SK-MEL-5 (cell line): Measurements from ENCODE around the gene DHX30. TPM values are rescaled to one million over a fixed set of nuclear protein-coding genes. Genes with fewer than 3 reads are reported as not detected.
A peak's percentile ranks its signal among the peaks of the same experiment; 100 is the strongest.

ENCODE experiments used
- DNase-seq: peaks from one replicate; pipeline ENCODE4 v3.0.0-alpha.2; 2016; ENCODE audit warnings: low read depth, low spot score
- in situ Hi-C: cut with HindIII; loops from 2 replicates; pipeline ENCODE4 v1.10.0; 2016; ENCODE audit warnings: low sequenced_read_pairs, high pct_unique_total_duplicates, low pct_unique_long_range_greater_than_20kb
- total RNA-seq: library from RNA; depleted of rRNA; stranded (reverse); fragments of >200 nt; shearing (Covaris generic); gene quantifications from 2 replicates; pipeline ENCODE4 v1.2.3, GENCODE V29; 2014

Gene DHX30
- total RNA-seq, 1 experiment from 2014 or later: 96.6 TPM

DNA sequence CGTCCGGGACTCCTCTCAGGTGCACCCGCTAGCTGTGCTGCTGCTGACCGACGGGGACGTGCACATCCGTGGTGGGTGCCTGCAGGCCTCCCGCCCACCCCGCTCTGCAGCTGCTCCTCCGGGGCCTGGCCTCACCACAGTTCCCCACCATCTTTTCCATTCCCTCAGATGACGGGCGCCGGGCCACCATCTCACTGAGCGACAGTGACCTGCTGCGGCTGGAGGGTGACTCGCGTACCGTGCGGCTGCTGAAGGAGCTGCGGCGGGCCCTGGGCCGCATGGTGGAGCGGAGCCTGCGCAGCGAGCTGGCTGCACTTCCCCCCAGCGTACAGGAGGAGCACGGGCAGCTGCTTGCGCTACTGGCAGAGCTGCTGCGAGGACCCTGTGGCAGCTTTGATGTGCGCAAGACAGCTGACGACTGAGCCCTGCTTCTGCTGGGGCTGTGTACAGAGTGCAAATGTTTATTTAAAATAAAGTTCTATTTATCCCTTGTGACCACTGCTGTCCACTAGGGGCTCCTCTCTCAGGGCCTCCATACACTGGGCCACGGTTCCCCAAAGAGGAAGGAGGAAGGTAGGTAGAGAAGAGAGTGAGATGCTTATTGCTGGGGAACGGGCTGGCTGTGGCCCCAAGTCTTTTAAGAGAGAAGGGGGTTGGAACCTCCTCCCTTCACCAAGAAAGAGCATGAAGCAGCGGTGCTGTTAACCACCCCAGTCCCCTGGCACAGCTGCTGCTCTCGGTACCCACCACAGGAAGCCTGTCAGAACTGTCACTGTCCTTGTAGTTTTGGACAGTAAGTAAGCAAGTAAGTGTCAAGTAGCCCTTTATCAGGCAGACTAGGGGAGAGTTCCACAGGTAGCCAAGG lies 47.0 kb downstream of the DHX30 start:
- in situ Hi-C loops: no loop called here
- peak; percentile 50 for DNase-seq

DNA sequence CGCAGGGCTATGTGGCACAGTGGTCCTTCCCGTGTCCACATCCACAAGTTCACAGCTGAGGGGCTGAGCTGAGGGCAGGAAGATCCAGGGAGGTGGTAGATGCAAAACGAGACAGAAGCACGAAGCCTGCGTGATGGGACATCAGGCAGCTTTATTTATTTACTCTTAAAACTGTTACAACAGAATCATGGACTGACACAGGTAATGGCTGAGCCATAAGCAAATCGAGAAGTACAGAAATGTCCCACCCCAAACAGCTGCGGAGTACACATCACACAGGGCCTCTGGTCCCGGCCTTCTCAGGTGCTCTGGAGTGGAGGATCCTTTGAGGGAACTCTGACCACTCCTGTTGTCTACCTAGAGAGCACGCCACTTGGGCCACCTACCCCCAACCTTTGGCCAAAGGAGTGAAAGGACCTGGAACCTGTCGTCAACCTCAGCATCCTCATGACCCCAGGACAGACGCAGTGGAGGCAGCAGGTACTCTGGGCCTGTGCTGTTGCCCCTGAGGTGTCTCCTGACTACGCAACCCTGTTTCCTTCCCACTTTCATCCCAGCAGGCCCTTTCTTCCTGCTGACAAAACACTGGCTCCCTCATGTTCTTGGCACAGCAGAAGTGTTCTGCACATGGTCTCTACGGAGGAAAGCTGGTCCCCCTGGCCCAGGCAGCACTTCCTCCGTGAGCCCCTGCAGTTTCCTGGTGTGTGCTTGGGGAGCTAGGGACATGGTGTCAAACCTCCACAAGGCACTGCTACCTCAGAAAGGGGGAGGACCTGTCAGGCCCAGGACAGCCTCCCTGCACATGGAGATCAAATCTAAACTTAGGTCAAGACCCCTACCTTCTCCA lies 47.8 kb downstream of the DHX30 start:
- in situ Hi-C loops: no loop called here
- no peak for DNase-seq

DNA sequence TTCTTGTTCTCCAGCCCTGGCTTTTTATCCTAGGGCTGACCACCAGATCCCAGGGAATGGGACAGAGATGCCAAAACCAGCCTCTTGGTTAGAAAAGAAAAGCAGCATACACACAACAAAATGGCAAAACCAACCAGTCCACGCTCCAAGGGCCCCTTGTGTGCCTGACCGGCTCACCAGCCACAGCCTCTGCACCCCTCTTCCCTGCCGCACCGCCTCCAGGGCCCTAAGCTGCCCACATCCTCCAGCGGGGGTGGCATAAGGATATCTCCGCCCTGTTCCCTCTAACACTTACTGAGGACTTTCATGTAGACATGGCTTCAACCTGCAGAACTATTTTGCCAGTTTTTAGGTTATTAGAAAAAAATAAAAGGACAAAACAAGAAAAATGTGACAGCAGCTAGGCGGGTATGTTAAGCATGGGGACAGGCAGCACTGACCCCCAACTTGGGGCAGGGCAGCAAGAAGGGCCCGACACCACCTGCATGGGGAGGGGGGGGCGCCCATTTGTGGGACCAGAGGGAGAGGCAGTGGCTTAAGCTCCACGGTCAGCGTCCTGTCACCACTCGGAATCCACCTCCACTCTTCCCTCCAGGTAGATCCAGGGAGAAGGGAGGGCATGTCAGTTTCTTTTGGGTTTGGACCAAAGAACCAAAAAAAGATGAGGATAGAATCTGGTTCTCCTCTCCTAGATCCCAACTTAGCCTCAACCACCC lies 49.1 kb downstream of the DHX30 start:
- in situ Hi-C loops: no loop called here
- DNase-seq: no peak

DNA sequence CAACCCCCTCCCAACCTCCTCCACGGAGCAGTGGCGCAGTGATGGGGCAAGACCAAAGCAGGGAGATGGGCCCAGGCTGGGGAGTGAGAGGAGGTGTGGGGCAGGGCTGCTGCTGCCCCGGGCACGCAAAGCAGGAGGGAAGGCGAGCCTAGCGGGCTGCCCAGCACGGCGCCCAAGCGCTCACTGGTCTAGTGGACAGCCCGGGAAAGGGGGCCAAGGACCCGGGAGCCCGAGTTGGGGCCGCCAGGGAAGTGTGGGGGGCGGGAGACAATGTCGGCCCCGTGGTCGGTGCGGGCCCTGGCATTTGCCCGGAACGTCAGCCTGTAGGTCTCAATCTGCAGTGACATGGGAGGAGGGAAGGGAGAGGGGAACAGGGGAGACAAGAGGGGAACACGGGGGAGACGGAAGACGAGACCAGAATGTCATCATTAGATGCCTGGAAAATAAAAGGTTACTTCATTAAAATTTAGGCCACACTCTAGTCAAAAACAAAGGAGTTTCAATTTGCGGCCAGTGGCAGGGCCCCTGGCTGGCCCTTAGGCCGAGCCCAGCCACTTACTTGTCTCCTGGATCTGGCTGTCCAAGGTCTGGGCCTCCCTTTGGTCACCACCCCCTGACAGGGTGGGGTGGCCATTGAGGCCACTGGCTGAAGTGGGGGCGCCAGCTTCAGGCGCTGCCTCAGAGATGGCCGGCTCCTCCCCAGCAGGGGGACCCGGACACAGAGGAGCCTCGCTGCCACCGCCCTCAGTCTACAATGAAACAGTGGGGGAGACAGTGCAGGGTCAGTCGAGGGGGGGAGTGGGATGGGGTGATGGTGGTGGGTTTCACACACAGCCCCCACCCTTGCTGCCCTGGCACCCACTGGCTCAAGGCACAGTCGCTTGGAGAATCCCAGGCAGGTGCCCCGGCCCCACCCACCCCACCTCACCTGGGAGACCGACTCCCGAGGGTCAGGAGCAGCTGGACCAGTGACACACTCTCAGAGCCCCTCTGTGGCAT lies 50.0 kb downstream of the DHX30 start:
- in situ Hi-C loops: no loop called here
- no peak for DNase-seq

DNA sequence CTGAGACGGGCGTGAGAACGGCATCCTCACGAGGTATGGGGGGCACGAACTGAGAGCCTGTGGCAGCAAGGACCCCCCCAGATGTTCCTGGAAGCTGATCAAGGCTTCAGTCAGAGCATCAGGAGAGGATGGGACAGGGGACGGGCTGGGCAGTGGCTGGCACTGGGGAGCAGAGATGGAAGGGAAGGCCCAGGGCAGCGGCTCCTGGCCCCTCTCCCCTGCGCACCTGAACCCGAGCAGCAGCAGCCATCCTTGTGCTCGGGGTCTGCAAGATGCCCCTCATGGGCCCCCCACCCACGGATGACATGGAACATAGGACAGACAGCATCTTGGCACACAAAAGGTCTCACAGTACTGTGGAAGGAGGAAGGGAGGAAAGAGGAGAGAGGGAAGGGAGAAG lies 51.3 kb downstream of the DHX30 start:
- DNase-seq: no peak
- in situ Hi-C loops: no loop called here

DNA sequence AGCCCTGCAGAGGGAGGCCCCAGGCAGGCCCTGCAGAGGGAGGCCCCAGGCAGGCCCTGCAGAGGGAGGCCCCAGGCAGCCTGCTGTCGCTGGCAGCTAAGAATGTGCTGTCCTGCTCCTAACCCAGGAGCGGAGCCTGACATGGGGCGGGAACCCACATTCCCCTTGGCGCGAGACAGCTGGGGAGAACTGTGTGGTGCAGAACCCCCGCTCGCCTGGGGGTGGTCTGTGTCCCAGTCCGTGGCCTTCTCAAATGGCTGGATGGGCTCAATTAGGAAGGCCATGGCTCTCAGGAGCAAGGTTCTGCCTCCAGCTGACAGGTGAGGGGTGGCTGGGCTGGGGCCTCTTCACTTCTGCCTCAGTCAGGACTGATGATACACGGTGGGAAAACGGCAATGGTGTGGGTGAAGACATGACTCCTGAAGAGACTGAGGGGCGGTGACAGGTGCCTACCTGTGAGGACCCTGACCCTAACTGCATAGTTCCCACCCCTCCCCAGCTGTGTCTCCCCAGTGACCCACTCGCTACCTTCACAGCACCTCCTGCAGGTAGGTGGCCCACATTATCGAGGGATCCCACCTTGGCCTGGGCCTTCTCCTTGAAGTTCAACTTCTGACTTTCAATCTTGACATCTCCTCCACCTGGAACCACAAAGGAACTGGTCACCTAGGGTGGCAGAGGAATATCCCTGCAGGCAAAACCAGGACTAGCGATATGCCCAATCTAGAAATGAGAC lies 52.0 kb downstream of the DHX30 start:
- DNase-seq: no peak
- in situ Hi-C loops: no loop called here

DNA sequence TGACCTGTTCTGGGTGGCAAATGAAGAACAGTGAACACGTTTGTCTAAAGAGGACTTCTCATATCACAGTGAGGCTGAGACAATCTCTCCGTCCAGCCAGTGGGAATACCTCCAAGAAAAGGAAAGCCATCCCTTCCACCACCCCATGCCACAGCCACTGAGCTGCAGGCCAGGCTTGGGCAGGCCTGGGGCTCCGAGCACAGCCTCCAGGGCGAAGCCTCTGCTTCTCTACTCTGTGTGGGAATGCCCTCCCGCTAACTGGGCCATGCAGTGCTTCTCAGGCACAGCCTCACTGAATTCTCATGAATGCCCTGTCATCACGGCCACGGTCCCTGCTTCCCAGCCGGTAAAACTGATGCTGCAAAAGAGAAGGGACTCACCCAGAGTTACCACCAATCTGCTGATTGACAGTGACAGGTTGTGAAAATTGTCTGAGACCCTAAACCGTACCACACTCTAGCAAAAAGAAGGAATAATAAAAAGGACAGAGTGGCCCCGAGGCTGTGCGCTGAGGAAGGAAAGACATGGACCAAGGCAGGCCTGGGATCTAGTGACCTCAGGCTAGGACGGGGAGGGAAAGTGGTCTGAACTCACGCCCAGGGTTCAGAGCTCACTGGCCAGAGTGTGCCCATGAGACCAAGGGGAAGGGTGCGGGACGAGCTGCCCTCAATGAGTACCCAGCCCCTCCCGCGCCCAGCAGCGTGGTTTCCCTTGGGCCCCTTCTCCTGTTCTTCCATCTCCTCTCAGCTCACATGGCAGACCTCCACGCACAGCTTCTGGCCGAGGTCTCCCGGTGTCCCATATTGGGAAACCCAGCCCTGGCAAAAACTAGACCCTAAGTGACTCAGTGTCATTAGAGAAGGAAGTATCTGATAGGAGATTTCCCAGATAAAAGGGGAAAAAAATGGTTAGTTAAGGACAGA lies 52.8 kb downstream of the DHX30 start:
- in situ Hi-C loops: no loop called here
- no peak for DNase-seq

DNA sequence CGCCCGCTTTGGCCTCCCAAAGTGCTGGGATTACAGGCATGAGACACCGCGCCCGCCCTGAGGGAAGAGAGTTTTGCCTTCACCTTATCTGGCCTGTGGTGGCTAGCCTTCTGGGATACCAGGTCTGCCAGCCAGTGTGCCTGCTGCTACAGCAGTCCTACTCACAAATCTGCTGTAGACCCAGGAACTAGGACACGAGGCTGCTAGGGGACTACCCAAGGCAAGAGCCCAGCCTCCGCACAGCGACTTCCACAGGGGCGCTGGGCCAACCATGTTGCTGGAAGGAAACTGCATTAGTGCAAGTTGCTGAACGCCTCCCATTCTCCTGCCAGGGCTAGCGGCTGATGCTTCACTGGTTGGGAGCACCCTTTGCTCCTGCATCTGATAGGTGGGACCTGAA lies 53.7 kb downstream of the DHX30 start:
- in situ Hi-C loops: no loop called here
- DNase-seq: no peak

DNA sequence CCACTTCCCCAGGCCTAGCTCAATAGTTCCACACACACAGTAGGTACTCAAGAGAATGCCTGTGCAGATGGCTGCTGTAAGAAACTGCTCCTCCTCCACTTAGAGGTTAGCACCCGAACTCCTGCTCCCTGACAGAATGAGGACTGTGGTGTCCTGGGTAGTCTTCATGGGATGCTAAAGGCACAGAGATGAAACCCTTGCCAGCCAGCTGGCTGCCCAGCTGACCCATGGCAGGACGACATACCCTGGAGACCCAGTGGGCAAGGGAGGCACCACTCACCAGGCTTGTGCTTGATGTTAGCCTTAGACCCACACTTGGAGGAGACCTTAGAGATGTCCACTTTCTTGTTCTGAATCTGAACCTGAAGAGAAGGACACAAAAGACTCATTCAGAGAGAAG lies 54.2 kb downstream of the DHX30 start:
- in situ Hi-C loops: no loop called here
- DNase-seq: no peak

DNA sequence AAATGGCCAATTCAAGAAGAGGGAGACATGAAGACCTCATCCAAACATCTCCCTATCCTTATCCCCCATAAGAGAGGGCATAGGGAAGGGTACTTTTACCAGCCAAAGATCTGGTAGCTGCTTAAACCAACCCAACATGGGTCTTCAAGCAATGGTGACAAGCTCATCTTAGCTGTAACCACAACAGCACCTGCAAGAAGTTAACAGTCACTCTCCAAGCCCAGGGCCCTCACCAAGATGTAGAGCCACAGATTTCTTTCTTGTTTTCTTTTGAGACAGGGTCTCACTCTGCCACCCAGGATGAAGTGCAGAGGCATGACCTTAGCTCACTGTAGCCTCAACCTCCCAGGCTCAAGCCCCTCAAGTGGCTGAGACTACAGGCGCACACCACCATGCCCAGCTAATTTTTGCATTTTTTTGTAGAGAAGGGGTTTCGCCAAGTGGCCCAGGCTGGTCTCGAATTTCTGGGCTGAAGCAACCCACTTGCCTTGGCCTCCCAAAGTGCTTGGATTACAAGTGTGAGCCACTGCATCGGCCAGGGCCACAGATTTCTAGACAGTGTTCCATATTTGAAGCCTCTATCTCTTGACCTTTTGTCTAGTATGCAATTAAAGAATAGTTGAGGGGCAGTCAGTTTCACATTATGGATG lies 57.1 kb downstream of the DHX30 start:
- DNase-seq: no peak
- in situ Hi-C loops: no loop called here

DNA sequence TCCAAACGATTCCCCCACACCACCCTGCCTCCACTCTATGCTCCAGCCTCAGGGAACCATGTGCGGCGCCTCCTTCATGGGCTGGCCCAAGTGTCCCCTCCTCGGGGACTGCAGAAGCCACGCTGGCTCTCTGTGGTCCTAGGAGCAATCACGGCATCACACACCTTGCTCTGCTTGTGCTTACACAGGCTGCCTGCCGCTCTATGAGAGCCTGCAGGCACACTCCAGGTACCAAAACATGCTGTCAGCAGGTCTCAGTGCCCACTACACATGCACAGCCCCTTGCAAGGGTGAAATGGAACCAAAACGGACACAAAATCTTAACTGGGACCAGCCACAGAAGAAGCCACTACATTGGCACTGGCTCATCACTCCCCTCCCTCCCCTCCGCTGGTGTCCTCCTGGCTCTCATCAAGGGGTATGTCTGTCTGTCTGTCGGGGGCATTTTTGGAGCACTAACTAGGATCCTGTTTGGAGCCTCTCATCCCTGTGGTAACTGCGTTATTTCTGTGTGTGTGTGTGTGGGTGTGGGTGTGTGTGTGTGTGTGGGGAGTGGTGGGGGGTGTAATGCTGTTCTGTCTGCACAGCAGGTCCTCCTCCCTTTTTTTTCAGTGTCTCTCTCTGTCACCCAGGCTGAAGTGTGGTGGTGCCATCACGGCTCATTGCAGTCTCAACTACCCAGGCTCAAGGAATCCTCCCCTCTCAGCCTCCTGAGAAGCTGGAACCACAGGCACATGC lies 60.6 kb downstream of the DHX30 start:
- in situ Hi-C loops: no loop called here
- DNase-seq: no peak

DNA sequence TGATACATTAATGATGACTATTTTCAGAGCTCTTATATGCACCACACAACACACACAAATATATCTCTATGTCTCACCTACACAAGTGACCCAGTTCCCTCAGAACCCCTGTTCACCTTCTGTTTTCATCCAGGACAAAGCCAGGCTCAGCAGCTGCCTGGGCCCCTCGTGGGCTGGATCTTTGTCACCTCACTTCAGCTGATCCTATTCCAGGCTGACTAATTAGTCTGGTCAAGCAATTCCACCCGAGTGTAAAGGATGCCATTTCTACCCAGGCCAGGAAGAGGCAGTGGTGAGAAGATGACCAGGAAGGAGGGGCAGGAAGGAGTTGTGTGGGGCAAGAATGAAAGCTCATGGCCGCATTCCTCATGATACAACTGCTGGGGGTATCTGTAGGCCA lies 62.3 kb downstream of the DHX30 start:
- in situ Hi-C loops: no loop called here
- DNase-seq: peak; percentile 21

DNA sequence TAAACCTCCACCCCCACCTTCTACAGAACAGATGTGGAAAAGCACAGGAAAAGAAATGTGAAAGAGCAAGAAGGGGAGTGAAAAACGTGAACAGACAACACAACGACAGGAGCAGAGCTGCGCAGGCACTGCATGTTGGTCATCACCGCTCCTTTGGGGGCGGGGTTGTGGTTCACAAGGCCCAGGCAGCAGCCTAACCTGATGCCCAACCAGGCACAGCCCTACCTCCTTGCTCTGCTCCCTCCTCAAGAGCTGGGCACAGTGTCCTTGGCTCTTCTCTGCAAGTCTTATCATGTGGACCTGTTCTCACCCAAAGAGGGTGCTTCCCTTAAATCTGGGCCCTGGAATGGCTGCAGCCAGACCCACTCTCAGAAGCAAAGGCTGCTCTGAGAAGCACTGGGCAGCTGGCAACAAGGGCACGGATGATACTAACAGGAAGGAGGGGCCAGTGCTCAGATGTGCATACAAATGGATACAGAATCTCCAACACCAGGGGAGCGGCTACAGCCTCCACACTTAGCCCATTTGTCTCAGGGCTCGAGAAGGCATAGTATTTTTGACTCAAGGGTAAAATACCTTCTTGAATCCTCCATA lies 64.6 kb downstream of the DHX30 start:
- no peak for DNase-seq
- in situ Hi-C loops: no loop called here

DNA sequence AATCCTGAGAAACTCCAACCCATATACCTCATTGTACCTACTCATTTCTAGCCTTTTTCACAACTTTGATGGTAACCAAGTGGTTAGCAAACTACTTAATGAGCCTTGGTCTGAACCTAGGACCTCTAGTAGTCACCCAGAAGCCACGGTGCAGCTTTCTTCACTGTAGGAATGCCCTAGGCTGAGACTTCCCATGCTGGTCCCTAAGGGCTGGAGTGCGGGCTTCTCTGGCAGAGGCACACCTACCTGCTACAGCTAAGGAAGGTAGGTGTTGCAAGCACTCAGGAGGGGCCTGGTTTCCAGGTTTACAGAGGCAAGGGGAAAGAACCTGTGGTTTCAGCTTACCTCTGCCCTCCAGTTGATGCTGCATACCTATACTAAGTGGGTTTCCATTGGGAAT lies 65.4 kb downstream of the DHX30 start:
- in situ Hi-C loops: no loop called here
- DNase-seq: no peak
